ENCODE measurements around the gene MYD88.

MYD88 gene

DNA sequence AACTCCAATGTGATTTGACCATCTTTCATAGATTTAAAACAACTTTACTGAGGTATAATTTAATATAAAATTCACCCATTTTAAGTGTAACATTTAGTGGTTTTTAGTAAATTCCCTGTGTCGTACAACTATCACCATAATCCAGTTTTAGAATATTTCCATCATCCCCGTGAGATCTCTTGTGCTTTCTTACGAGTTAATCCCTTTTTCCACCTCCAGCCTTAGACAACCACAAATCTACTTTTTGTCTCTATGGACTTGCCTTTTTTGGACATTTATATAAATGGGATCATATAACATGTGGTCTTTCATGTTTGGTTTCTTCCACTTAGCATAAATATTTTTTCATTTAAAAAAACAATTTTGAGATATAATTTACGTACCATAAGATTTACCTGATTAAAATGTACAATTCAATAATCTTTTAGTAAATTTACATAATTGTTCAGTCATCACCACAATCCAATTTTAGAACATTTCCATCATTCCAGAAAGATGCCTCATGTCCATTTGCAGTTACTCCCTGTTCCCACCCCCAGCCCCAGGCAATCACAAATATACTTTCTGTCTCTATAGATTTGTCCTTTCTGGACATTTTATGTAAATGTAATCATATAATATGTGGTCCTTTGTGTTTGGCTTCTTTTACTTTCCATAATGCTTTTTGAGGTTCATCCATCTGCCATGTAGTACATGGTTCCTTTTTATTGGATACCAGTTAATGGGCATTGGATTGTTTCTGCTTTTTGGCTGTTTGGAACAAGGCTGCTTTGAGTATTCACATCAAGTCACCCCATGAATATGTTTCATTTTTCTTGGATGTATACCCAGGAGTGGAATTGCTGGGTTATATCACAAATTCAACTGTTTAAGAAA is 29.9 kb downstream of the MYD88 start:
- no peak for DNase-seq

DNA sequence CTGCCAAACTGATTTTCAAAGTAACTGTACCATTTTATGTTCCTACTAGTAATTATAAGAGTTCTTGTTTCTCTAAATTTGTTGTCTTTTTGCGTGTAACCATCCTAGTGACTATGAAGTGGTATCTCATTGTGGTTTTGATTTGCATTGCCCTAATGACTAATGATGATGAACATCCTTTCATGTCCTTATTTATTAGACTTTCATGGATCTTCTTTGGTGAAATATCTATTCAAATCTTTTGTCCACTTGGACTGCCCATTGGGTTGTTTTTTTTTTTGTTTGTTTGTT is 30.5 kb downstream of the MYD88 start:
- no peak for DNase-seq

DNA sequence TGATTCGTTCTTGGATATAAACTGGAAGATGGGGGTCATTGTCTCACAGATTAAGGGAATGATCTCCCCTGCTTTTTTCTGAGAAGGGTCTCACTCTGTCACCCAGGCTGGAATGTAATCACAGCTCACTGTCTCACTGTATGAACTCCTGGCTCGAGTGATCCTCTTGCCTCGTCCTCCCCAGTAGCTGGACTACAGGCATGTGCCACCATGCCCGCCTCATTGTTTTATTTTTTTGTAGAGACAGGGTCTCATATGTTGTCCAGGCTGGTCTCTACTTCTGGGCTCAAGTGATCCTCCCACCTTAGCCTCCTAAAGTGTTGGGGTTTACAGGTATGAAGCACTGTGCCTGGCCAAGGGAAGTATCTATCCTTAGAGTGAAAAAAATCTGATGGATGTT is 32.3 kb downstream of the MYD88 start:
- no peak for DNase-seq

DNA sequence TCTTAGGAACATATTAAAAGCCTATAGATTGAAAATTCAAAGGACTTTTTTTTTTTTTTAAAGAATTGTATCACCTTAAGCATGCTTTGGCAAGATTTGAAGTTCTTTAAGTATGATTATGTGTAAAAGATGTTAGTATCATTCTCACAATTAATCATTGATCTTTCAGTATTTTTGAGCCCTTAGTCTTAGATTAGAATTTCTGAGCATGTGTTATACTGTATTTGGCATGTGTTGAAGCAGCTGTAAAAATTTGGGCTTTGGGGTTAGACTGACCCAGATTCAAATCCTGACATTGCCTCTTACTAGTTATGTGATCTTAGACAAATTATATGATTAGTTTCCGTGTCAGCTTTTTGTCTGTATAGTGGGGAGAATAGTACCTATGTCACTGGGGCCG is 33.2 kb downstream of the MYD88 start:
- no peak for DNase-seq

DNA sequence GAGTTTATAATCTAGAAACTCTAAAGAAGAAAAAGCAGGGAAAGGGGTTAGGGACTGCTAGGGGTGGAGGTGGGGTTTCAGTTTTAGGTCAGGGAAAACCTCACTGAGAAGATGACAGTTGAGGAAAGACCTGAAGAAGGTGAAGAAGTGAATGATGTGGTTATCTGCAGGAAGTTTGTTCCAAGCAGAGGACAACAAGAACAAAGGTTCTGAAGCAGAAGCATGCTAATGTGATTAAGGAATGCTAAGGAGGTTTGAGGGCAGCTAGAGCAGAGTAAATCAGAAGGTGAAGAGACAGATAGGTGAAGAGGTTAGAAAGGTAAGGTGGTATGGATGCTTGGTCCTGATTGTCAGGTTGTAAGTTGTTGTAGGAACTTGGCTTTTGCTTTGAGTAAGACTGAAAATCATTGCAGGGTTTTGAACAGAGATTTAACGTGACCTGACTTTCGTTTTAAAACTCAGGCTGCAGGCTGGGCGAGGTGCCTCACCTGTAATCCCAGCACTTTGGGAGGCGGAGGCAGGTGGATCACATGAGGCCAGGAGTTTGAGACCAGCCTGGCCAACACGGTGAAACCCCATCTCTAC is 35.5 kb downstream of the MYD88 start:
- no peak for DNase-seq

DNA sequence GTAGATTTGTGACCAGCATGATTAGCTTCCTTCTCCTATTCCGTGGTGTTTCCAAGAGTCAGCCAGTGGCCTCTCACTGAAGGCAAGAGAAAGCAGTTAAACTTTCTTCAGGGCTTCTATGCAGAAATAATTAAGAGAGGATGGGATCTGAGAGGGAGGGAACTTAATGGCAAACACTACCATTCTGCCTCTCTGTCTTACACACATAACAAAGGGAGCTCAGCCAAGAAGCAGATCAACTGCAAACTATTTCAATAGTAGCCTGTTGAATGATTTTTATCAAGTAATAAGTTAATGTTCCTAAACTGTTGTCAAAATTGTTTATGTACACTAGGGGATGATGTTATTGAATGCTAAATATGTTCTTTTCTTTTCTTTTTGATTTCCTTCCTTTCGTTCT is 38.7 kb downstream of the MYD88 start:
- no peak for DNase-seq

DNA sequence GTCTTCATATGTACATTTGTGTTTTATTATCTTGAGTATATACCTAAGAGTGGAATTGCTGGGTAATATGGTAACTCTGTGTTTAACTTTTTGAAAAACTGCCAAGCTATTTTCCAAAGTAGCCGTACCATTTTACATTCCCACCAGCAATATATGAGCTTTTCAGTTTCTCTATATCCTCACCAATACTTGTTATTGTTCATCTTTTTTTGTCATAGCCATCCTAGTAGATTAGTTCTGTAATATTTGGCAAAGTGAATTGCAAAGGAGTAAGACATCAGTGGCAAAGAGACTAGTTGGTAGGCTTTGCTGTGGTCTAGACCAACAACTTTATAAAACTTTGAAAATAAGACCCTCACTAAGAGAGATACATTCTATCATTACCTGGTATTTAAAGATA is 48.3 kb downstream of the MYD88 start:
- no peak for DNase-seq

DNA sequence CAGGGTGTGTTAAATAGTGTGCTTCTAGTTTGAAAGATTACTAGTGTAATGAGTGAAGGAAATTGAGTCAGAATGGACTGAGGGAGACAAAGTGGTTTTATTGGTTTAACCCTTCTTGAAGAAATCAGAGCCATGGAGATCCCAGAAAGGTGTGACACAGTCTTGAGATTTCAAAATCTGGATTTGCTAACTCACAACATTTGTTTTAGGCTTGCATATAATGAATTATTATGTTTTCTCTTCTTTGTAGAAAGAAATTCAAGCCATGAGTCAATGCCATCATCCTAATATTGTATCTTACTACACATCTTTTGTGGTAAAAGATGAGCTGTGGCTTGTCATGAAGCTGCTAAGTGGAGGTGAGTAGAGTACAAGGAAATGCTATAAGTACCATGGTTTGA is 52.0 kb downstream of the MYD88 start:
- DNase-seq, result no peak
